GM19467 (cell line): ENCODE results near the gene KIF17.
A peak's percentile ranks its signal among the peaks of the same experiment; 100 is the strongest.

Experiments
- ATAC-seq: cut with Tn5 transposase; IDR thresholded peaks from one replicate; pipeline ENCODE4 v1.9.1; 2021; ENCODE audit warnings: mild to moderate bottlenecking, moderate library complexity; ENCODE audit not compliant: unreplicated experiment

The KIF17 gene

DNA sequence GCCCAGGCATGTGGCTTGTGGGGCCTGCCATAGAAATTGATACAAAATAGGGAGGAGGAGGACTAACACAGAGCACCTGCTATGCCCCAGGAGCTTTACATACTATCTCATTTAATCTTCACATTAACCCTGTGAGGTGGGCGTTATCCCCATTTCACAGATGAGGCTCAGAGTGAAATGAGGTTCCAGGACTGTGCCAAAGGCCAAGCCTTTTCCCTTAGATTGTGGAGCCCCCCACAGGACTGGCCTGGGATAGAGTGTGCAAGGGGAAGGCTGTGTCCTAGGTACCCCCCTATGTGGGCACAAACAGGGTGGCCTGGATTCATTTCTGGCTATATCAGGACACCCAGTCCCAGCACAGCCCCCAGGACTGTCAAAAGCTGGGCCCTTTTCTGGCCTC lies 54.4 kb downstream of the KIF17 start:
- no peak for ATAC-seq

- no peak for ATAC-seq
Measured at GRCh38 chr1:20662110-20662475, 55.7 kb downstream of the KIF17 start.

DNA sequence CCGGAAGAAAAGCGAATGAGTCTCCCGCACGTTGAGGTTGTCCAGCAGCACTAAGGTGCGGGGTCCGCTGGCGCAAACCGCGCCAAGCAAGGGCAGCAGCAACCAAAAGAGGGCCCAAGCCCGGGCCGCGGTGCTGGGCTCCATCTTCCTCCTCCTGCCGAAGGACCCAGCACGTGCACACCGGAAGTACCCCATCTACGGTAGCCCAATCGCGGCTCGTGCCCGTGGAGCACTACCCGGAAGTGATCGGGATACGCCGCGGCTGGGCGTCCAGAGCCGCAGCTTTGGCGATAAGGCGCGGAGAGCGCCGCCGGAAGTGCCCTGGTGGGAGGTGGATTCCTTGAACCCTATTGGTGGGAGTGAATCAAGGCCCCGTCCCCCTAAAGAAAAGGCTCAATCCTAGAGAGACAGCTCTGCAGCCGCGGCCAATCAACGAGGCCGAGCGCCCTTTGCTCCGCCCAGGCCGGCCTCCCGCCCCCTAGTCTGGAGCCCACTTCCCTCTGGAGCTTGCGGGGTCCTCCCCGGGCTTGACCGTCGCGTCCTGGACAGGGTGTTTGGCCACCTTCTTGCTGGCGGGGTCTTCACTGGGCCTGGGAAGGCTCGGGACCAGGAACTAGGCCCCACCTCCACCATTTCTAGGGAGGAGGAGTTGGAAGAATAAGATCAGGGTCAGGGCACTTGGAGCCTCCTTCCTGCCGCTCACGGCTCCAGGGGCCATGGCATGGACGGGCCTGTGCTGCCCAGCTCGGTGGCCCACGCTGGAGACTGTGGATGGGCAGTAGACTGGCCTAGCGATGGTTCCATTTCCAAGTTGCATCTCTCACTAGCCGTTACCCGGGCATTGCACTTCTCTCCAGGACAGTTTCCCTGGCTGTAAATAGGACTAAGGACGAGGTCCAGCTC lies 56.3 kb downstream of the KIF17 start, which contains the start of gene DDOST:
Gene DDOST, minus strand, starts transcription at position 163 of the 903 bp plus-strand sequence. Its CDS starts 19 bp downstream, at position 144.
- peak; percentile 92 for ATAC-seq

DNA sequence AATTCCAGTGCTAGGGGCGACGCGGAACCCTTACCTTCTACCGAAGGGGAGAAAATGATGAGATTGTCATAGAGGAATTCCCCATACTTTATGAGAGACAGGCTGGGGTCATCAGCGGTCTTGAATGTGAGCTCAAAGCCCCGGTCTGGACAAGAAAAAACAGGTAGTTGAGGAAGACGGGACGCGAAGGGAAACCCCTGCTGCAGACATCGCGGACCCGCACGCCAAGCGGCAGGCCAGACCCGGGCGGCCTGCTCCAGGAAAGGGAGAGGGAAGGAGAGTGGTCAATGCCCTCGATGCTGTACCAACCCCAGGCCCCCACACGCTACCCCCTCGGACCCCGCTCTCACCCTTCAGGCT lies 57.0 kb downstream of the KIF17 start:
- ATAC-seq, result no peak

DNA sequence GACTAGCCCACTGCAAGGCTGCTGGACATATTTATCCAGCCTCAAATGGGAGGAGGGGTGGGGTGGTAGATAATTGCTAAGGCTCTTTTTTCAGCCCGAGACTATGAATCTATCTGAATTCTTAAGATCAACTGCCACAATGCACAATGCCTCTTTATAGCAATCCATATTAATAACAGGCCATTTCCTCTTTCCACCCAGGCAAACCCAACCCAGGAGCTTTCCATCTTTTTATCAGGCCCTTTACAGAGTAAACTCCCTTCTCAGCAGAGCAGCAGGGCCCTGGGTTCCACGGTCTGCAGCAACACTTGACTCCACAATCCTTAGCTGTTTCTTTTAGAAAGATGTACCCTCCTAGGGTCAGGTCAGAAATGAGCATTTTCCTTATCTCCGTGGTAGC lies 57.4 kb downstream of the KIF17 start:
- ATAC-seq, result no peak

DNA sequence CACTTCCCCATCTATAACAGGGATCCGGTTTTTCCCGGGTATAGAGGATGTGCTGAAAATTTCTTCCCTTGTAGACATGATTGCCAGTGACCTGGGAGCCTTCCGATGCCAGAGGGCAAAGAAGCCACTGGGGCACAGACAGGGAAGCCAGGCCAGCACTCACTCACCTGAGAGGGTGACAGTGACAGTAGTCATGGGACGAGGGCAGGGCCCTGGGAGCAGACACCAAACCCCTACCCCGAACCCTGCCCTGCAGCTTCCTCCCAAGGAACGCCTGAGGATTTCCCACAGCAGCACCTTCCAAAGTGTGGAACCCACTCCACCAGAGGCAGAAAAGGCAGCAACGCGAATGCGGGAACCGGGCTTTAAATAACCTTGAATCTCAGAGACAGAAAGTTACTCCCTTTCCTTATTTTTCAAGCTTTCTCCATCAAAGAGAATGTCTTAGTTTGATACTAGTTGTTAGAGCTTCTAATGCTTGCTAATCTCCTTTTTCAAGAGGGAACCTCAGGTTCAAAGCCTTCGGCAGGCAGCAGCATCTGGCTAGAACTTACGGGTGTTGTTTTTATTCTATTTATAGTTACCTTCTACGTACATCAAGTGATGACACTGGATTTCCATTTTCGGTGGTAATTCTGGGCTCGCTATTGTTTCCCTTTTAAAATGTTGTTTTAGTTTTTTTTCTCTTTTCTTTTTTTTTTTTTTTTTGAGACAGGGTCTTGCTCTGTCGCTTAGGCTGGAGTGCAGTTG lies 59.5 kb downstream of the KIF17 start:
- no peak for ATAC-seq

DNA sequence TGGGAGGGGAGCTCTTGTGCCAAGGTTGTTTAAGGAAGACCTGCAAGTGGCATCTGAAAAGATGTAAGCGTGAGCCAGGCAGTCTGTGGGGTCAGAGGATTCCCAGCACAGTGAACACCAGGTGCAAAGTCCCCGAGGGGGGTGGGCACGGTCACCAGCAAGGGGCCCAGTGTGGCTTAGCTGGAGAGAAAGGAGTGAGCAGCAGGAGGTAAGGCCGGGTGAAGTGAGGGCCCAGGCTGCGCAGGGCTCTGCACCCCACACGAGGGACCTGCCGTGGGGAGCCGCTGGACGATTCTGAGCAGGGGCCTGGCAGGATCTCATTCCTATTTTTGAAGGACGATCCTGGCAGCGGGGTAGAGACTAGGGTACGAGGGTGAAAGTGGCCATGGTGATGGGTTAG lies 60.8 kb downstream of the KIF17 start:
- no peak for ATAC-seq

GRCh38 chr1:20654104-20654690 lies 63.6 kb downstream of the KIF17 start:
- no peak for ATAC-seq

GRCh38 chr1:20652300-20652699 lies 65.5 kb downstream of the KIF17 start:
- ATAC-seq, result no peak

DNA sequence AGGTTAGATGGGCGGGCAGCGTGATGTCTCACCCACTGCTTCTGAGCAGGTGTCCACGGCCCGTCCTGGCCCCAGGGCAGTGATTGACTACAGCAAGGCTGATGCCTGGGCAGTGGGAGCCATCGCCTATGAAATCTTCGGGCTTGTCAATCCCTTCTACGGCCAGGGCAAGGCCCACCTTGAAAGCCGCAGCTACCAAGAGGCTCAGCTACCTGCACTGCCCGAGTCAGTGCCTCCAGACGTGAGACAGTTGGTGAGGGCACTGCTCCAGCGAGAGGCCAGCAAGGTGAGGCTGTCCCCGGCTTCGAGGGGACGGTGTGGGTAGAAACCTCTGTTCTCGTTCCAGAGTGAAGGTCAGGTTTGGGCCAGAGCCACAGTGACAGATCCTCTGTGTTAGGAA lies 68.9 kb downstream of the KIF17 start:
- no peak for ATAC-seq

- no peak for ATAC-seq
Measured at GRCh38 chr1:20648438-20648837, 69.4 kb downstream of the KIF17 start.

- no peak for ATAC-seq
Measured at GRCh38 chr1:20645414-20645813, 72.4 kb downstream of the KIF17 start.

DNA sequence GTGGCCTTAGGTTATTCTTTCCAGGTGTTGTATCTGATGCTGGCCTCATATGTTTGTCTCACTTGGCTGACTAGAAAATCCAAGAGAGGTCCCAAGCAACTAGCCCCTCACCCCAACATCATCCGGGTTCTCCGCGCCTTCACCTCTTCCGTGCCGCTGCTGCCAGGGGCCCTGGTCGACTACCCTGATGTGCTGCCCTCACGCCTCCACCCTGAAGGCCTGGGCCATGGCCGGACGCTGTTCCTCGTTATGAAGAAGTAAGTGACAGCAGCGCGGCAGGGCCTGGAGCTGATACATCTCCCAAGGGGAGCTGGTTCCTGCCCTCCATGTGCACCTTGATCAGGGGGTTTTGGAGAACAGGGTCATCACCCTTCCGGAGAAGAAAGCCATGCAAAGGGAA lies 73.4 kb downstream of the KIF17 start:
- ATAC-seq, result no peak

DNA sequence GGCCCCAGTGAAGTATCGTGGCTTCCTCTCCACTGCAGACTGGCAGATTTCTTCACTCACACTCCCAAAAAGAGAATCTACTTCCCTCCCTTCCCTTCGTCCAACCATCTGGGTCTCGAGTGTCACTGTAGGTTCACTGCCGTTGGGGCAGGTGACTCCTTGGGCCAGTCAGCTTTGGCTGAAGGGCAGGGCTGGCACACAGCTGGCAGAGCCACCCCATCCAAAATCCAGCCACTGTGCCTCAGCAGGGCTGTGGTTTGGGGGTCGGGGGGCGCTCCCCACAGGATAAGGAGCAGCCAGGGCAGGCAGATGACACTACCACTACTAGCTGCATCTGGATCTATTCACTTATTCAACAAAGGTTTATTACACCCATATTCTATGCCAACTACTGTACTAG lies 74.7 kb downstream of the KIF17 start:
- no peak for ATAC-seq

GRCh38 chr1:20641975-20642374 lies 75.8 kb downstream of the KIF17 start:
- no peak for ATAC-seq

DNA sequence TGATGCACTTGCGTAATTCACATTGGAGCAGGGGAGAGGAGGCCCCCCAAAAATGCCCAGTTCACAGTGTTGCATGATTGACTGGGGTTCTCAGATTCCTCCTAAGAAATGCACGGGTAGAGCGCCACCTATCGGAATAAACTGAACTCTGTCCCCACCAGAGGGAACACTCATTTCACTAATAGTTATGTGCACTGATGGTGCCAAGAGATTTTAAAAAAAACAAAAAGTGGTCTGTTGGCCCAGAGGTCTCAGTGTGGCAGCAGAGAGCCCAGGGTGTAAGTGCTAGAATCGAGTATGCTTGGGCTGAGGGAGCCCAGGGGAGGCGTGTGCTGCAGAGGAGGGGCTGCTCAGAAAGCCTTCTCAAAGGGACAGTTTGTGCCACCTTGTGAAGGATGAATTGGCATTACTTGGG lies 77.6 kb downstream of the KIF17 start:
- ATAC-seq, result no peak

DNA sequence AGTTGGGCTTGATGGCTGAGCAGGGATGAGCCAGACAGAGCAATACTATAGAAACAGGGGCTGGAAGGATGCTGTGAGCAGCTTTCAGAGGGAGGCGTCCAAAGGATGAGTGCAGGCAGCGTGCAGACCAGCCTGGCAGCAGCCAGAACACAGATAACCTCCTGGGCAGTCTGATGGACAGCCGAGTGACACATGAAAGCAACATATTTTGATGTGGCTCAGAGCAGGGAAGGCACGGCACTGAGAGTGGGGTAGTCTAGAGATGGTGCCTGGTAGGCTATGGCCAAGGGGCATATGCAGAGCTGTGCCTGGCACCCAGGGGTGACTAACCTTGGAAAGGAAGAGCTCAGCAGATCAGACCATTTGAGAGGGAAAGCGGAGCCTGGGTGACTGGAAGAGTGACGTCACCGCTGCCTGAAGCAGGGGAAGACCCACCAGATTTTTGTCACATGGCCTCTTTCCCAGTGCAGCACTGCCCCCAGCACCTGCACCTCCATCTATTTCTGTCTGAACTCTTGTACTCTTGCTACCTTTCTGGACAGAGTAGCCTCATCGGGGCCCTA lies 80.9 kb downstream of the KIF17 start:
- no peak for ATAC-seq

GRCh38 chr1:20634594-20635084 lies 83.2 kb downstream of the KIF17 start:
- ATAC-seq, result no peak

- no peak for ATAC-seq
Measured at GRCh38 chr1:20634065-20634593, 83.7 kb downstream of the KIF17 start.

DNA sequence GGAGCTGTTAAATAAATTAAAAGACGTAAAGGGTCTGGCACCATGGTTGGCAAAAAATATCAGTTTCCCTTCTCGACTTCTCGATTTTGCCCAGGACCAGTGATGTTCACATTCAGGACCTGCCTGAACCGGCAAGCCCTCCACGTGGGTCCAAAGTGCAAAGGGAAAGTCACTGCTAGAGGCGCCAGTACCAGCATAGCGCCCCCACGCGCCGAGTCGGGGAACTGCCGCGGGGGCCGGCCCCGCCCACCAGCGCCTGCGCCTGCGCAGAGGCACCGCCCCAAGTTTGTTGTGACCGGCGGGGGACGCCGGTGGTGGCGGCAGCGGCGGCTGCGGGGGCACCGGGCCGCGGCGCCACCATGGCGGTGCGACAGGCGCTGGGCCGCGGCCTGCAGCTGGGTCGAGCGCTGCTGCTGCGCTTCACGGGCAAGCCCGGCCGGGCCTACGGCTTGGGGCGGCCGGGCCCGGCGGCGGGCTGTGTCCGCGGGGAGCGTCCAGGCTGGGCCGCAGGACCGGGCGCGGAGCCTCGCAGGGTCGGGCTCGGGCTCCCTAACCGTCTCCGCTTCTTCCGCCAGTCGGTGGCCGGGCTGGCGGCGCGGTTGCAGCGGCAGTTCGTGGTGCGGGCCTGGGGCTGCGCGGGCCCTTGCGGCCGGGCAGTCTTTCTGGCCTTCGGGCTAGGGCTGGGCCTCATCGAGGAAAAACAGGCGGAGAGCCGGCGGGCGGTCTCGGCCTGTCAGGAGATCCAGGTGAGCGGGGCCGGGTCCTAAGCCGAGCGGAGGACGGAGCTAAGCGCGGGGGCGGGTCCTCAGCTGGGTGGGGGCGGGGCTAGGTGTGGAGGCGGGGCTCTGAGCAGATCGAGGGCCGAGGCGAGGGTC lies 84.4 kb downstream of the KIF17 start, which contains the start of gene PINK1:
Gene PINK1, plus strand, starts transcription at position 269 of the 875 bp plus-strand sequence. Its CDS starts 91 bp downstream, at position 360.
- peak; percentile 58 for ATAC-seq
